ENCODE data around the gene ZNF185. TPM values are rescaled to one million over a fixed set of nuclear protein-coding genes. Genes with fewer than 3 reads are reported as not detected.

Gene ZNF185
- total and polyA plus RNA-seq, 9 donors, result 3.5 to 28.7 (median 10.0) TPM

DNA sequence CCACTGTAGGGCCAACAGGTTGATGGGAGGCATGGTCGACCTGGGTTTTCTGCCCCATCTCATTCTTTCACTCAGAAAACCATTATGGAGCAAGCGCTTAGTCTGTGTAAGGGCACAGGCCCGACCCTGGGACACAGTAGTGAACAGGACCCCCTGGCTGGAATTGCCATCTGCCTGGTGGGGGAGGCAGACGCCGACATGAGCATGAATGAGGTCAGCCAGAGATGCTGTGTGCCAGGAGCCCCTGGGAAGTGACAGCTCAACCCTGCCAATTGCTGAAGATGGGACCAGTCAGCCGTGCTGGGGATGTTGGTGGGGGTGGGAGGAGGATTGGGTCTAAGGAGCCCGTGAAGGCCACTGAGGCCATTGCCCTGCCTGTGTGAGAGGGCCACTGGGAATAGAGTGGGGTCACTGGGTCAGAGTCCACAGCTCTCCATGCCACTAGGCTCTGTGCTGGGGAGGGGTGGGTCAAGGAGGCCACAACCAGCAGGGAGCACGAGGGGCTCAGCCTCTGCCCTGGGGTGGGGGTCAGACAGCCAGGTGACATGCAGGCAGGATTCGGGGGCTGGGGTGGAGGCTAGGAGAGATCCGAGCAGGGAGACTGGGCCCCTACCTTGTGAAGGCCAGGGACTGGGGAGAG is 31.0 kb downstream of the ZNF185 start:
- Histone ChIP-seq H3K4me3 (no peak overlapping the region), H3K27me3 (no peaks in the 10 kb centered on the region), H3K4me1 (ENCODE audit: insufficient read depth) (no peaks in the 10 kb centered on the region), H3K36me3 (no peaks in the 10 kb centered on the region), H3K27ac (no peak overlapping the region), H3K9me3 (no peaks in the 10 kb centered on the region)
- DNase-seq, result no peak
- TF ChIP-seq POLR2A (IDR thresholded peaks at IDR 0.05), result no peak
- TF ChIP-seq, protein P1, sequence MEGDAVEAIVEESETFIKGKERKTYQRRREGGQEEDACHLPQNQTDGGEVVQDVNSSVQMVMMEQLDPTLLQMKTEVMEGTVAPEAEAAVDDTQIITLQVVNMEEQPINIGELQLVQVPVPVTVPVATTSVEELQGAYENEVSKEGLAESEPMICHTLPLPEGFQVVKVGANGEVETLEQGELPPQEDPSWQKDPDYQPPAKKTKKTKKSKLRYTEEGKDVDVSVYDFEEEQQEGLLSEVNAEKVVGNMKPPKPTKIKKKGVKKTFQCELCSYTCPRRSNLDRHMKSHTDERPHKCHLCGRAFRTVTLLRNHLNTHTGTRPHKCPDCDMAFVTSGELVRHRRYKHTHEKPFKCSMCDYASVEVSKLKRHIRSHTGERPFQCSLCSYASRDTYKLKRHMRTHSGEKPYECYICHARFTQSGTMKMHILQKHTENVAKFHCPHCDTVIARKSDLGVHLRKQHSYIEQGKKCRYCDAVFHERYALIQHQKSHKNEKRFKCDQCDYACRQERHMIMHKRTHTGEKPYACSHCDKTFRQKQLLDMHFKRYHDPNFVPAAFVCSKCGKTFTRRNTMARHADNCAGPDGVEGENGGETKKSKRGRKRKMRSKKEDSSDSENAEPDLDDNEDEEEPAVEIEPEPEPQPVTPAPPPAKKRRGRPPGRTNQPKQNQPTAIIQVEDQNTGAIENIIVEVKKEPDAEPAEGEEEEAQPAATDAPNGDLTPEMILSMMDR (IDR thresholded peaks at IDR 0.05), result no peak
- no peak for TF ChIP-seq EP300 (IDR thresholded peaks at IDR 0.05)
- intact Hi-C loops (cut with DNase I), result no loop called here
- WGBS, 3 donors, result 71 to 74% (median 72%) methylated on average over 10 of the region's 10 CpGs

DNA sequence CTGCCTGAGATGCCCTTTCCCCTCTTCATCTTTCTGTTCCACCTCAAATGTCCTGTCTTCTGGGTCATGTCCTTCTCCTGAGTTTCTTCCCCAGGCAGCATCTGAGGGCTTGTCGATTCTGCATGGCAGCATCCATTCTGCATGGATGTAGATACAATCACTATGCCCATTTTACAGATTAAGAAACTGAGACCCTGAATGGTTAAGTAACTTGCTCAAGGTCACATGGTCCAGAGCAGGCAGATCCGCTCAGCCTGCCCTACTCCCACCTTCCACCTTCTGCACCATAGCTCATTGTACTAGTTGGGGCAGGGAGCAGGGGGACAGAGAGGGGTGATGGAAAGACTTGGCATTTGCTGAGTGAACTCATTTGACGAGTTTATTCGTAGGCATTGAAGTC is 32.0 kb downstream of the ZNF185 start:
- no peak for DNase-seq
- 59 to 79% (median 73%) methylated on average over 4 of the region's 4 CpGs for WGBS, 3 donors
- no peaks in the 10 kb centered on the region for H3K27me3 ChIP-seq

DNA sequence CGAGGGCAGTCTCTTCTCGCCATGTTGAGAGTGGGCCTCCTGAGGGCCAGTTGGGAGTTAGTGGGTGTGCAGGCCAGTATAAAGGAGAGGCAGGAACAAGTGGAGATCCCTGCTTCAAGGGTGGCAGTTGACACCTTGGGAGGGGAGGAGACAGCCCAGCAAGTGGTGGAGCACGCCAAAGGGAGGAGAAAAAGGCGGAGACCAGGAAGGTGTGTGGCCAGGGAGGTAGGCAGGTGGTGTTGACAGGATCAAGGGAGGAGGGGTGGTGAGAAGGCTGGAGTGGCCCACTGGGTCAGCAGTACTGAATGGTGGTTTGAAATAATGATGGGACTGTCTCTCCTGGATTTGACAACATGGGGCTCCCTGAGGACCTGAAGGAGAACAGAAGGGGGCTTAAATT is 32.6 kb downstream of the ZNF185 start:
- Histone ChIP-seq H3K9me3 (no peaks in the 10 kb centered on the region), H3K4me3 (no peak overlapping the region), H3K27ac (no peak overlapping the region), H3K4me1 (ENCODE audit: insufficient read depth) (no peaks in the 10 kb centered on the region), H3K27me3 (no peaks in the 10 kb centered on the region), H3K36me3 (no peaks in the 10 kb centered on the region)
- no peak for TF ChIP-seq EP300 (IDR thresholded peaks at IDR 0.05)
- TF ChIP-seq POLR2A (IDR thresholded peaks at IDR 0.05), result no peak
- TF ChIP-seq, protein P1 (IDR thresholded peaks at IDR 0.05), result no peak
- WGBS, 3 donors, result 73 to 83% (median 79%) methylated on average over 4 of the region's 4 CpGs
- intact Hi-C loops (cut with DNase I), result no loop called here
- no peak for DNase-seq

More for the DNA sequence above, 32.0 kb downstream of the ZNF185 start:
- TF ChIP-seq POLR2A (IDR thresholded peaks at IDR 0.05) (no peak), EP300 (IDR thresholded peaks at IDR 0.05) (no peak)
- TF ChIP-seq, protein P1 (IDR thresholded peaks at IDR 0.05), result no peak
- Histone ChIP-seq H3K4me1 (ENCODE audit: insufficient read depth) (no peaks in the 10 kb centered on the region), H3K27ac (no peak overlapping the region), H3K4me3 (no peak overlapping the region), H3K36me3 (no peaks in the 10 kb centered on the region), H3K9me3 (no peaks in the 10 kb centered on the region)
- intact Hi-C loops (cut with DNase I), result no loop called here

DNA sequence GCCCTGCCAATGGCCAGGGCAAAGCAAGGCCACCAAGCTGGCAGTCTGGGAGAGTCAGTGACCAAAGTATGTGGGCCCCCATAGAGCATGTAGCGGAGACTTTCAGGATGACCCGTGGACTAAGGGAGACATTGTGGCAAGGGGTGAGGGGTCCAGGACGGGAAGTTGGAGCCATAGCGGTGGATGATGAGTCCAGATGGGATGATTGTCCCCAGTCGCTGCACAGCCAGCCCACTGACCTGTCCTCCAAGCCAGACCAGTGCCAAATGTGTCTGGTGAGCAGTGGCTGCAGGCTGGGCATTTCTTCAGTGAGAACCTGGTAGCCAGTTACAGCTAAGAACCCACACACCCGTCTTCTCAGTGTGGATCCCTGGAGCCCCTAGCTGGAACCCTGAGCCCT is 34.3 kb downstream of the ZNF185 start:
- DNase-seq, result no peak
- H3K9me3 ChIP-seq, result no peaks in the 10 kb centered on the region

More for the DNA sequence above, 34.3 kb downstream of the ZNF185 start:
- intact Hi-C loops (cut with DNase I), result no loop called here
- TF ChIP-seq EP300 (IDR thresholded peaks at IDR 0.05) (no peak), POLR2A (IDR thresholded peaks at IDR 0.05) (no peak)
- TF ChIP-seq, protein P1 (IDR thresholded peaks at IDR 0.05), result no peak
- H3K4me1 ChIP-seq (ENCODE audit: insufficient read depth), result no peaks in the 10 kb centered on the region
- H3K36me3 ChIP-seq, result no peaks in the 10 kb centered on the region
- H3K27me3 ChIP-seq, result no peaks in the 10 kb centered on the region
- H3K4me3 ChIP-seq, result no peak overlapping the region
- 70 to 85% (median 72%) methylated on average over 6 of the region's 6 CpGs for WGBS, 3 donors
- no peak overlapping the region for H3K27ac ChIP-seq
